GM21381 (cell line): ENCODE data around the gene SPATS2.
"Not testable (repeated sequence)": the region's sequence is repeated elsewhere in the genome, so short reads cannot be mapped to it uniquely, and the experiment has no call there.

ENCODE experiments used
- ATAC-seq: cut with Tn5 transposase; IDR thresholded peaks from one replicate; pipeline ENCODE4 v1.9.1; 2021; ENCODE audit warnings: mild to moderate bottlenecking, moderate library complexity; ENCODE audit not compliant: unreplicated experiment

Gene SPATS2

GRCh38 chr12:49403971-49404450 lies 36.7 kb downstream of the SPATS2 start:
- no peak for ATAC-seq

- no peak for ATAC-seq
Observed at GRCh38 chr12:49404956-49405355, 37.7 kb downstream of the SPATS2 start.

GRCh38 chr12:49410818-49411217 lies 43.6 kb downstream of the SPATS2 start:
- no peak for ATAC-seq

- ATAC-seq, result no peak
Observed at GRCh38 chr12:49413010-49413409, 45.7 kb downstream of the SPATS2 start.

GRCh38 chr12:49413796-49414195 lies 46.5 kb downstream of the SPATS2 start:
- no peak for ATAC-seq

- no peak for ATAC-seq
Observed at GRCh38 chr12:49414364-49414763, 47.1 kb downstream of the SPATS2 start.

GRCh38 chr12:49415521-49415970 lies 48.3 kb downstream of the SPATS2 start:
- no peak for ATAC-seq

- no peak for ATAC-seq
Observed at GRCh38 chr12:49416892-49417291, 49.6 kb downstream of the SPATS2 start.

GRCh38 chr12:49417558-49417957 lies 50.3 kb downstream of the SPATS2 start:
- ATAC-seq, result no peak

GRCh38 chr12:49420556-49420955 lies 53.3 kb downstream of the SPATS2 start:
- ATAC-seq, result no peak

GRCh38 chr12:49422114-49422513 lies 54.9 kb downstream of the SPATS2 start:
- no peak for ATAC-seq

- ATAC-seq, result peak; percentile 43
Observed at GRCh38 chr12:49428793-49429192, 61.5 kb downstream of the SPATS2 start.

- ATAC-seq, result no peak
Observed at GRCh38 chr12:49432616-49433015, 65.4 kb downstream of the SPATS2 start.

GRCh38 chr12:49436799-49437198 lies 69.5 kb downstream of the SPATS2 start:
- ATAC-seq, result not testable (repeated sequence)

- ATAC-seq, result no peak
Observed at GRCh38 chr12:49439042-49439441, 71.8 kb downstream of the SPATS2 start.

- ATAC-seq, result no peak
Observed at GRCh38 chr12:49440035-49440434, 72.8 kb downstream of the SPATS2 start.

GRCh38 chr12:49442915-49443314 lies 75.7 kb downstream of the SPATS2 start:
- no peak for ATAC-seq

GRCh38 chr12:49446571-49446970 lies 79.3 kb downstream of the SPATS2 start:
- ATAC-seq, result no peak

GRCh38 chr12:49448858-49449257 lies 81.6 kb downstream of the SPATS2 start:
- ATAC-seq, result no peak

GRCh38 chr12:49451468-49452259 lies 84.4 kb downstream of the SPATS2 start:
- ATAC-seq, result peak; percentile 75

GRCh38 chr12:49455501-49455900 lies 88.2 kb downstream of the SPATS2 start:
- no peak for ATAC-seq

- ATAC-seq, result no peak
Observed at GRCh38 chr12:49456131-49456679, 88.9 kb downstream of the SPATS2 start.
